Stimulated activated CD8-positive, alpha-beta memory T cell treated with anti-CD3 and anti-CD28 coated beads, Interleukin-2, amount 100 ng/mL, for 1 hour (primary cell): ENCODE data around the gene OPRL1.
A peak's percentile ranks its signal among the peaks of the same experiment; 100 is the strongest.

Experiments
- DNase-seq, 2 donors: peaks; one replicate each; pipeline ENCODE4 v3.0.0-alpha.2; 2020; ENCODE audit warnings: low read depth in 2 of 2

OPRL1 gene

GRCh38 chr20:64080013-64080812, at the start of gene OPRL1:
Gene OPRL1, plus strand, starts transcription at chr20:64080082. Its CDS starts 12,639 bp downstream, at chr20:64092721.
- DNase-seq = no peak

- no peak for DNase-seq
These were observed 49.3 kb upstream of the OPRL1 start for GRCh38 chr20:64030371-64031134.

- DNase-seq = no peak
These were observed 48.0 kb upstream of the OPRL1 start for GRCh38 chr20:64031822-64032314.

GRCh38 chr20:64032706-64033624, 46.9 kb upstream of the OPRL1 start:
- no peak for DNase-seq

GRCh38 chr20:64033981-64034493, 45.8 kb upstream of the OPRL1 start:
- no peak for DNase-seq

- DNase-seq = no peak
These were observed 44.6 kb upstream of the OPRL1 start for GRCh38 chr20:64035066-64035932.

- no peak for DNase-seq
These were observed 43.9 kb upstream of the OPRL1 start, which contains the start of gene C20orf204 for GRCh38 chr20:64035933-64036345. Gene C20orf204, plus strand, starts transcription at chr20:64036182. Its CDS starts 142 bp downstream, at chr20:64036324.

GRCh38 chr20:64036346-64037198, 43.3 kb upstream of the OPRL1 start:
- no peak for DNase-seq

- no peak for DNase-seq
These were observed 42.7 kb upstream of the OPRL1 start for GRCh38 chr20:64037199-64037497.

GRCh38 chr20:64037498-64038213, 42.2 kb upstream of the OPRL1 start:
- DNase-seq = no peak

- DNase-seq = no peak
These were observed 41.7 kb upstream of the OPRL1 start for GRCh38 chr20:64038224-64038564.

- peak; percentile 58 for DNase-seq
These were observed 41.2 kb upstream of the OPRL1 start for GRCh38 chr20:64038565-64039292.

GRCh38 chr20:64039293-64040160, 40.4 kb upstream of the OPRL1 start:
- no peak for DNase-seq

GRCh38 chr20:64040231-64041039, 39.4 kb upstream of the OPRL1 start:
- DNase-seq = no peak

- no peak for DNase-seq
These were observed 38.7 kb upstream of the OPRL1 start for GRCh38 chr20:64041040-64041780.

GRCh38 chr20:64041781-64042053, 38.2 kb upstream of the OPRL1 start:
- DNase-seq = no peak
